GM18861 (cell line): ENCODE data around the gene KCNH6.

Source experiments
- ATAC-seq: cut with Tn5 transposase; IDR thresholded peaks from one replicate; pipeline ENCODE4 v1.9.1; 2021; ENCODE audit not compliant: unreplicated experiment

Gene KCNH6, protein sequence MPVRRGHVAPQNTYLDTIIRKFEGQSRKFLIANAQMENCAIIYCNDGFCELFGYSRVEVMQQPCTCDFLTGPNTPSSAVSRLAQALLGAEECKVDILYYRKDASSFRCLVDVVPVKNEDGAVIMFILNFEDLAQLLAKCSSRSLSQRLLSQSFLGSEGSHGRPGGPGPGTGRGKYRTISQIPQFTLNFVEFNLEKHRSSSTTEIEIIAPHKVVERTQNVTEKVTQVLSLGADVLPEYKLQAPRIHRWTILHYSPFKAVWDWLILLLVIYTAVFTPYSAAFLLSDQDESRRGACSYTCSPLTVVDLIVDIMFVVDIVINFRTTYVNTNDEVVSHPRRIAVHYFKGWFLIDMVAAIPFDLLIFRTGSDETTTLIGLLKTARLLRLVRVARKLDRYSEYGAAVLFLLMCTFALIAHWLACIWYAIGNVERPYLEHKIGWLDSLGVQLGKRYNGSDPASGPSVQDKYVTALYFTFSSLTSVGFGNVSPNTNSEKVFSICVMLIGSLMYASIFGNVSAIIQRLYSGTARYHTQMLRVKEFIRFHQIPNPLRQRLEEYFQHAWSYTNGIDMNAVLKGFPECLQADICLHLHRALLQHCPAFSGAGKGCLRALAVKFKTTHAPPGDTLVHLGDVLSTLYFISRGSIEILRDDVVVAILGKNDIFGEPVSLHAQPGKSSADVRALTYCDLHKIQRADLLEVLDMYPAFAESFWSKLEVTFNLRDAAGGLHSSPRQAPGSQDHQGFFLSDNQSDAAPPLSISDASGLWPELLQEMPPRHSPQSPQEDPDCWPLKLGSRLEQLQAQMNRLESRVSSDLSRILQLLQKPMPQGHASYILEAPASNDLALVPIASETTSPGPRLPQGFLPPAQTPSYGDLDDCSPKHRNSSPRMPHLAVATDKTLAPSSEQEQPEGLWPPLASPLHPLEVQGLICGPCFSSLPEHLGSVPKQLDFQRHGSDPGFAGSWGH

DNA sequence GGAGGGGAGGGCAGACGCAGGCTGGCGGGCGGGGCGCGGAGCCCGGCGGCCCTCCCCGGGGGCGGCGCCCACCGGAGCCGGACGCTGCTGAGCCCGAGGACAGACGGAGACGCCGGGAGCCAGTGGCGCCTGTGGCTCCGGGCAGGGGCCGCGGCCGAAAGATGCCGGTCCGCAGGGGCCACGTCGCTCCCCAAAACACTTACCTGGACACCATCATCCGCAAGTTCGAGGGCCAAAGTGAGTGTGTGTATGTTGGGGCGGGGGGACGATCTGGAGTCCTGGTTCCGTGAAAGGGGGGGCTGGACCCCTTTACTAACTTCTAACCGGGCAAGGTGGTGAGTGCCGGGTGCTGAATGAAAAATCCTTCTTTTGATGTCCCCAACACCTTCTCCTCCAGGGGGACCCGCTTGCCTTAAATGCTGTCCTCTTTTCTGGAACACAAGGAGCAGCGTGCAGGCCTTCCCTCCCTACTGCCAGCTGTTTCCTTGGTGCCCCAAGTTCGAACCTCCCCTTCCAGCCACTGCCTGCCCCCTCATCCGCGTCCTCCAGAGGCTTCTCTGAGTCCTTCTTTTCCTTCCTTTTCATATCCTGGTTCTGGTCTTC, at the start of gene KCNH6:
Gene KCNH6 (plus strand): TSS at position 106 of the 603 bp plus-strand sequence. CDS start 56 bp downstream, at position 162.
- no peak for ATAC-seq

DNA sequence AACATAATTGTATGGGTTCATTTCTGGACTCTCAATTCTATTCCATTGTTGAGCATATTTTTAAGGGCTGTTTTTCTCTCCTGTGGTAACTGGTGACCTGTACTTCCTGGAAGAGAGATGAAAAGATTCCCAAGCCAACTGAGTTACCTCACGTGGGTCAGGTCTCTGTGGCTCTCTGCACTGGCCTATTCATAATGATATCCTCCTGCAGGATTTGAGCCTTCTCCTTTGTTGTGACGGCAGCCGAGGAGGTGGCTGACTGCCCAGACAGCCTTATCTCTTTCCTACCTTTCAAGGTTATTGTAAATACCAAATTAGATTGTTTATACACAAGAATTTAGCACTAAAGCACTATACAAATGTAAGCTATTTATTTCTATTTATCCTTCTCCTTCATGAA, 49.0 kb upstream of the KCNH6 start:
- ATAC-seq, result no peak

DNA sequence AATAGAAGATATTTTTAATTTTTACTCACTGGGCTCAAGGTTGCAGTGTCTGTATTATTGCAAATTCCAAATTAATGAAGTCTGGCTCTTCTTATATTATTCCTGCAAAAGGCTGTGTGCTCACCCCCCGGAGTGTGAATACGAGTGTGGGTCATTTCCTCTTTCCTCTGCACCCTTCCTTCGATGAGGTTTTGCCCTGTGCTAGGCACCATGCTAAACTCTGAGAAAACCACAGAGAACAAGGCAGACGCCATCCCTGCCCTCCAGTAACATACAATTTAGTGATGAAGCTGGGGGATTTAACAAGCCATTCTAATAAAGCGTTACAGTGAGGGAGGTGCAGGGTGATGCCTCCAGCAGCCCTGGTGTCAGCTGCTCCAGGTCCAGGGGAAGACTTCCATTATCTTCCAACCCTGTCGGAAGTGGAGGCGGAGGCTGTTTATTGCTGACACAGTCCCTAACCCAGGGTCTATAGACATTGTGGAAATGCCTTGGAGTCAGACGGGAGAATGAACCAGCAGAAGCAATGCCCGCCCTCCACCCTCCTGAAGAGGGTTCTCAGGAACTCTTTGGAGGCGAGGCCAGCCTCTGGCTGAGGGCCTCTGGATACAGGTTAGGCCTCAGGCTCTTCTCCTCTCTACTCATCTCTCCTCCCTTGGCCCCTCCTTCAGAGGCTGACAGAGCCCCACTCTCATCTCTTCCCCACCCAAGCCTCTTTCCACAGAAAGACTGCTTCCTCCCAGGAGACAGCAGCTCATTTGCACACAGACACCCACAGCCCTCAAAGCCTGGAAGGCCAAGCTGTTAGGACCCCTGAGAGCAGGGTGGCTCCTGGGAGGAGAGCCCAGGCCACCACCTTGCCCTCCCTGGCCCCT, 48.3 kb upstream of the KCNH6 start:
- ATAC-seq, result no peak

DNA sequence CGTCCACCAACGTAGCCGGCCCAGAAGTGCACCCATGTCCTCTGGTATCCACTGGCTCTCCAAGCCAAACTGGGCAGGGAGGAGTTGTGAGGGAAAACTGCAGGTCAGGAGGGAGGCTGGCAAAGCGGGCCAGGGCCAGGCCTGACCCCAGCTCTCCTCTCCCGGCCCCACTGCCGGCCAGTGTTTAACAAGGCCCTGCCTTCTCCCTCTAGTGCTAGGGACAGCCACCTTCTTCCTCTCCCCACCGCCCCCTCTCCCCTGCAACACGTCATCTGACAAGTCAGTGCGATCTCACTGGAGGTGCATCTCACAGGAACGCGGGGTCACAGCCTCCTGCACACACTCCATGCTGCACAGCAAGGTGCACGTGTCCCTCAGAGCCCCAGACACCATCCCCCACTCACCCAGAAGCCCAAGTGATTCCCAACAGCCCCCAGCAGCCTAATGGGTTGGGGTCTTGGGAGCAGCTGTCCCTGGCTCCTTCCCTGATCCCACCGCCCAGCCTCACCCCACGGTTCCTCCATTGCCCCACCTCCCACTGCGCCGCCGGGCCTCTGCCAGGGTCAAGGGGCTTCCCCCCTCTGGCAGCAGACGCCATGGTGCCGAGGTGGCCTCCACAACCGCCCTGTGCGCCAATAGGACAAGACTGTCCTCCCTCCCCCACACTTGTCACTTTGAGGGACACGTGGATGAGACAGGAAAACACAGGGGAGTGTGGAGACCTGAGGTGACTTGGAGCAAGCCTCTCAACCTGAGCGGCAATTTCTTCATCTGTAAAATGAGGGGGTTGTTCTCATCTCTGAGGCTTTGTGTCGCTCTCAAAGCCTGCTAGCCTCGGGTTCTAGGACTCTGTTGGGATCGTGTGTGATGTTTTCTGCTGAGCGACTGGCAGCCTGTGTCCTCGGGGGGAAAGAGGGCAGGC, 47.4 kb upstream of the KCNH6 start:
- no peak for ATAC-seq

DNA sequence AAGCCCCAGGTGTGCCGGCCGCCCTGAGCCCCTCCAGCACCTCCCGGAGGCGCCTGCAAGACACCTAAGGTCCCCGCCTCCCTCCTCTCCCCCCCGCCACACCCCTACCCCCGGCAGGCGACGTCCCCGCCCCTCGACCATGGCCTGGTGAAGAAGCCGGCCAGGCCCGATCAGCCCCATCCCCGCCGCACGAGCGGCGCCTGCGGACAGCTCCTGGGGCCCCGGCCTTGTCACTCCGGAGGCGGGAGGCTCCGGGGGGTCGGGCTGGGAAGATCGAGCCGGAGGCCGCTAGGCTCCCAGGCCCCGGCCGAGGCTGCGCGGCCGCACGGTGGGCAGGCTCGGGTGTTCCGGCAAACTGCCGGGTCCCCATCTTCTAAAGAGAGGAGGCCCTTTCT, 46.7 kb upstream of the KCNH6 start:
- ATAC-seq, result no peak

DNA sequence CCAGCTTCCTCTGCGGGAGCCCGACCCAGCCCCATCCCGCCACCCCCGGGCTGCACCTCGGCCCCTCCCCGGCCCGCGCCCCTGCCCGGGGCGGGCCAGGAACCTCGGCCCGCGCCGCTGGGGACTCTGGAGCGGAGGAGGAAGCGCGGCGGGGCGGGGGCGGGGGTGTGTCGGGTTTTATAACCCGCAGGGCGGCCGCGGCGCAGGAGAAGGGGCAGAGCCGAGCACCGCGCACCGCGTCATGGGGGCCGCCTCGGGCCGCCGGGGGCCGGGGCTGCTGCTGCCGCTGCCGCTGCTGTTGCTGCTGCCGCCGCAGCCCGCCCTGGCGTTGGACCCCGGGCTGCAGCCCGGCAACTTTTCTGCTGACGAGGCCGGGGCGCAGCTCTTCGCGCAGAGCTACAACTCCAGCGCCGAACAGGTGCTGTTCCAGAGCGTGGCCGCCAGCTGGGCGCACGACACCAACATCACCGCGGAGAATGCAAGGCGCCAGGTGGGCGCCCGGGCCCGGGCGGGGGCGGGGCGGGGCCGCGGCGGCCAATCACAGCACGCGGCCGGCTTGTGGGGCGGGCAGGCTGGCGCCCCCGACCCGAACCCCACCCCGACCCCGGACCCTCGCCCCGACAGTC, 46.2 kb upstream of the KCNH6 start, which contains the start of gene ACE:
Gene ACE (plus strand): TSS at position 208 of the 626 bp plus-strand sequence. CDS start 34 bp downstream, at position 242.
- no peak for ATAC-seq

DNA sequence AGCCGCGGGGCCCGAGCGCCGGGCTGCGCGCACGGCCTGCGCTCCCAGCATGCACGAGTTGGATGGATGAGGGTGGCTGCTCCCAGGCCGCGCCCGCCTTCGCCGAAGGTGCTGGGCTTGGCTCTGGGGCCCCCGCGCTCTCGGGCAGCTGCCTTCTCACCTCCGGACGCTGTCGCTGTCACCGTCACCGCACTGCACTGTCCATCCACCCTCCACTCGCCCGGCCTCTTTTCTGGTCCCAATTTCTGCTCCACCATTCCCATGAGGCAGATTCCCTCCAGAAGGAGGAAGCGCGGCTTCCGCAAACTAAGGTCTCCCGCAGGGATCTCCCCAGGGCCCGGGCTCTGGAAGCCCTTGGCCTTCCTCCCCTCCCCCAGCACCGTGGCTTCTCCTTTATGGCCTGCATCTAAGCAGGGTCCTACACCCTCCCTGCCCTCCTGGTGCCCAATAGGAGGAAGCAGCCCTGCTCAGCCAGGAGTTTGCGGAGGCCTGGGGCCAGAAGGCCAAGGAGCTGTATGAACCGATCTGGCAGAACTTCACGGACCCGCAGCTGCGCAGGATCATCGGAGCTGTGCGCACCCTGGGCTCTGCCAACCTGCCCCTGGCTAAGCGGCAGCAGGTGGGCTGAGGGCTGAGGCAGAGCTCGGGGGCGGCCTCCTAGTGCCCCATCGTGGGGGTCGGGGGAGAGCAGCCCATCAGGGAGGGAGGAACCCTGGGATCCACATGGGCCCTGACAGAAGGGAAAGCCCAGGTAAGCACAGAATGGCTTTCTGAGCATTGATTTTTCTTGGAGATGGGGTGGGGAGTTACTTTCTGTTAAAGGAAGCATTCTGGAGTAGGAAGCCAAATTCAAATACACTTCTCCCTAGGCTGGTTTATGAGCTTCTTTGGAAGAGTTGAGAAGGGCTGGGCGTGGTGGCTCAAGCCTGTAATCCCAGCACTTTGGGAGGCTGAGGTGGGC, 45.4 kb upstream of the KCNH6 start:
- no peak for ATAC-seq

DNA sequence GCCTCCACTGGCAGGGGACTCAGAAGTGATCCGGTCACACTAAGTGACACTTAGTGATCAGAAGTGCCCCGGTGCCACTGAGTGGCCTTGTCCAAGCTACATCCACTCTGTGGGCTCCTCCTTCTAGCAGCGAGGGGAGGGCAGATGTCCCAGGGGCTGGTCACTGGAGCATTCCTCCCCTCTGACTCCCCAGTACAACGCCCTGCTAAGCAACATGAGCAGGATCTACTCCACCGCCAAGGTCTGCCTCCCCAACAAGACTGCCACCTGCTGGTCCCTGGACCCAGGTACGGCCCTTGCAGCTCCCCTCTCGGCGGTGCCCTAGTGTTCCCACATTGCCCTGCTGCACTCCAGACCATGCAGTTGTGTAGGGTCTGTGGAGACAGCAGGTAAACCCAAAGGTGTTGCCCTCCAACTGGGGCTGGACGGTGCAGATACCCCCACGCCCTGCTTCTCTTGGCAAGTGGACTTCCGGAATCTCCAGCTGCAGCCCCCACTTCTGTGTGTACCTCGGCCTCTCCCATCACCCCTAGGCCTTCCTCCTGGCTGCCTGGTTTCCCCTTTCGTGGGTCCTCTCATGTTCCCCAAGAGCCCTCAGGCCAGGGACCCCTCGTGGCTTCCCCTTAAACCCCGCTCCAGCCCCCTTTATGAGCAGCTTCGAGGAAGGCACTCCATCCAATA, 44.2 kb upstream of the KCNH6 start:
- ATAC-seq, result peak; percentile 63

DNA sequence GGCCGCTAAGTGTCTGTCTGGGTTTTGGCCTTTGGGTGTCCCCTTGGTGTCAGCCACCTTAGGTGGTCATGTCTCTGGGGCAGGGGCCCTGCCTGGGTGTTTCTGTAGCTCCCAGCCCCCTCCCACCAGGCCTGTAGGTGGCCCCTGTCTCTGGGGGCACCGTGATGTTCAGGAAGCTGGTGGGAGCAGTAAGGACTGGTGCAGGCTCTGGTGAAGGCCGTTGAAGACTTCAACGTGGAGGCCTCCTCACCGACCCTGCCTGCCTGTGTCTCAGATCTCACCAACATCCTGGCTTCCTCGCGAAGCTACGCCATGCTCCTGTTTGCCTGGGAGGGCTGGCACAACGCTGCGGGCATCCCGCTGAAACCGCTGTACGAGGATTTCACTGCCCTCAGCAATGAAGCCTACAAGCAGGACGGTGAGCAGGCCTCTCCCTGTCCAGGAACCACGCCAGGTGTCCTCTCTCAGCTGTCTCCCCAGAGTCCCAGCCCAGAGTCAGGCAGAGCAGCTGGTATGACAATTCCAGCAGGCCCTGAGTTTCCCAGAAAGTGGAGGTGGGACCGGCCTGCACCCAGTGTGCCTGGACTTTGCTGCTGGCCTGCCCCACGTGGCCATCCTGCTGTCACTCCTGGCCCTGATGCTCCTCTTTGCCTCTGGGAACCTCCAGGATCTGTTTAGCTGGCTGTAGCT, 43.5 kb upstream of the KCNH6 start:
- no peak for ATAC-seq

DNA sequence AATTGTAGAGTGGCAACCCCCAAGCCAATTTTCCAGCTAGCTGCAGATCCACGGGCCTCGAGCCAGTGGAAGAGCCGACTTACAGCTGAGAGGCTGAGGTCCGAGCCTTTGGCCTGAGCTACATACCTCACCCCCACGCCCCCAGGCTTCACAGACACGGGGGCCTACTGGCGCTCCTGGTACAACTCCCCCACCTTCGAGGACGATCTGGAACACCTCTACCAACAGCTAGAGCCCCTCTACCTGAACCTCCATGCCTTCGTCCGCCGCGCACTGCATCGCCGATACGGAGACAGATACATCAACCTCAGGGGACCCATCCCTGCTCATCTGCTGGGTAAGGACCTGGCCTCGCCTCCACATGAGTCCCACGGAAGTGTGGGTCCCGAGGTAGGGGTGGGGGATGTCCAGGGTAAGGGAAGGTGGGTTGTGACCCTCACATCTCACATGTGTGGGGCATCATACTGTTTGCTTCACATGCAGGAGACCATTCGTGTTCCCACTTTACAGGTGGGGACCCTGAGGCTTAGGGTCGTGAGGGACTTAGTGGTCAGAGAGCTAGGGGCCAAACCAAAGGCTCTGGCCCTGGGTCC, 42.9 kb upstream of the KCNH6 start:
- no peak for ATAC-seq

DNA sequence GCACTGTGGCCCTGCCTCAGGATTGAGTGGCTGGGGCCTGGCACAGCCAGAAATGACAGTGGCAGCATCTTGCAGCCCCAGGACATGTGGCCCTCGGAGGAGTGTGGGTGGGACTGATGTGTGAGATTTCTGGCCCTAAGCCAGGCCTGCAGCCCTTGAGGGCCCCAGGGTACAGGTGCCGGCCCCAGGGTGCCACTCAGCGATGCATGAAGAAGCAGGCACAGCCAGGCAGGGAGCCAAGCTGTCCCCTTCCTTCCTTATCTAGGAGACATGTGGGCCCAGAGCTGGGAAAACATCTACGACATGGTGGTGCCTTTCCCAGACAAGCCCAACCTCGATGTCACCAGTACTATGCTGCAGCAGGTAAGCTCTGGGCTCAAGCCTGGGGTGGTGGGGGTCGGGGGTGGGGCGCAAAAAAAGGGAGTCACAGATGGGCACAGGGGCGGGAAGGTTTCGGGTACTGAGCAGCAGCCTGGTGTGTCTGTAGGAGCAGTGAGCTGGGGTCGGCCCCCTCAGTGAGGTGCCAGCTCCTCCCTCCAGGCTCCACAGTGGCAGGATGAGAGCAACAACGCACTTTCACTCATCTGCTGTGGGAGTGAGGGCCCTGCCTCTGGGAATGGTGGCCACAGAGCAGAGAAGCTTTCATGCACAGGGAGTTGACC, 42.2 kb upstream of the KCNH6 start:
- no peak for ATAC-seq

DNA sequence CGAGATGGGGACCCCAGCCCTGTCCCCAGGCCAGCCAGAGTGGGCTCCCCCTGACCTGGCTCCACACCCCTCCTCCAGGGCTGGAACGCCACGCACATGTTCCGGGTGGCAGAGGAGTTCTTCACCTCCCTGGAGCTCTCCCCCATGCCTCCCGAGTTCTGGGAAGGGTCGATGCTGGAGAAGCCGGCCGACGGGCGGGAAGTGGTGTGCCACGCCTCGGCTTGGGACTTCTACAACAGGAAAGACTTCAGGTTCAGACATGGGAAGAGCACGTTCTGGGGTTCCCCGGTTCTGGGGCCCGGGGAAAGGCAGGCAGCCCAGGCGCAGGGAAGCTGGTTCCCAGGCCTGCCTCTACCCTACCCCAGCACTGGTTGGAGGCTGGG, 41.7 kb upstream of the KCNH6 start:
- ATAC-seq, result no peak

DNA sequence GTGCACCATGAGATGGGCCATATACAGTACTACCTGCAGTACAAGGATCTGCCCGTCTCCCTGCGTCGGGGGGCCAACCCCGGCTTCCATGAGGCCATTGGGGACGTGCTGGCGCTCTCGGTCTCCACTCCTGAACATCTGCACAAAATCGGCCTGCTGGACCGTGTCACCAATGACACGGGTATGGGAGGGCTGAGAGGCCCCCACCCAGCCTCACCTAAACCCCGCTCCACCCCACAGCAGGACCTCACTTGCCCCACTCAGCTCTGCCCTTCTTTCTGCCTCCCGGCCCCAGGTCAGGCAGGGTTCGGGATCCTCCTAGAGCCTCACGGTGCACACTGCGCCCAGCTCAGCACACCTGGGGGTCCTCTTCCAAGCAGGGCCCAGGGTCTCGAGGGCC, 40.6 kb upstream of the KCNH6 start:
- ATAC-seq, result no peak

DNA sequence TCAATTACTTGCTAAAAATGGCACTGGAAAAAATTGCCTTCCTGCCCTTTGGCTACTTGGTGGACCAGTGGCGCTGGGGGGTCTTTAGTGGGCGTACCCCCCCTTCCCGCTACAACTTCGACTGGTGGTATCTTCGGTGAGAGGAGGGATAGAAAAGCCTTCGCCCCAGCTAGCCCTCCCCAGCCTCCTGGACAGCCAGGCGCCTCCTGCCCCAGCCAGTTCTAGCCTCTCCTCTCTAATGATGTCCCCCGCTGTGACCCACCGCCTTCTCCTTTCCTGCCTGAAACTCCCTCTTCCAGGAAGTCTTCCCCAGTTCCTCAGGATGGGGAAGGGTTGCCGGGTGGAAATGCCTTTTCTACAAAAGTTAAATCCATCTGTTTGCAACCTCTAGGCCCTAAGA, 40.1 kb upstream of the KCNH6 start:
- no peak for ATAC-seq

DNA sequence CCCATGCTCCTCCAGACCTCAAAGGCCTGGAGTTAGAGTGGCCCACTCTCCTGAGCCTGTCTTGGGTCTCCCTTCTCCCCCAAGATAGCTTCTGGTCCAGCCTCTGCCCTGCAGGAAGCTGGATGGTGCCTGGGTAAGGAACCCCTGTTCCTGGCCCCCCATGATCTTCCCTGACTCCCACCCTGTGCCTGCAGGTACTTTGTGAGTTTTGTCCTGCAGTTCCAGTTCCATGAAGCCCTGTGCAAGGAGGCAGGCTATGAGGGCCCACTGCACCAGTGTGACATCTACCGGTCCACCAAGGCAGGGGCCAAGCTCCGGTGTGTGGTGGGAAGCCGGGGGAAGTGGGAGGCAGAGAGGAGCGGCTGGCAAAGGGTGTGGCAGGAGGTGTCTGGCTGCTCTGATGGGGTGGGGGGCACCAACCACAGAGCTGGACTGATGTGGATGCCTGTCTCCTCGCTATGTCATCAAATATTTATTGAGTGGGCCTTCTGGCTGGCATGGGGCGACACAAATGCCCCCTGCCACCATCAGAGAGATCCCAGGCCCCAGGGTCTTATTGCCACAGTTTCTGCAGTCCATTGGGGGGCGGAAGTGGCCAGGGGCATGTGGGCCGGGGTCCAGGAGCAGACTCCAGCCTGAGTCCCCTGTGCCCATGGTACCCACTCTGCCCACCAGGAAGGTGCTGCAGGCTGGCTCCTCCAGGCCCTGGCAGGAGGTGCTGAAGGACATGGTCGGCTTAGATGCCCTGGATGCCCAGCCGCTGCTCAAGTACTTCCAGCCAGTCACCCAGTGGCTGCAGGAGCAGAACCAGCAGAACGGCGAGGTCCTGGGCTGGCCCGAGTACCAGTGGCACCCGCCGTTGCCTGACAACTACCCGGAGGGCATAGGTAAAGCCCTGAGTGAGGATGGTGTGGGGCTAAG, 39.2 kb upstream of the KCNH6 start:
- no peak for ATAC-seq
